Neural progenitor cell (in vitro differentiated cells): ENCODE measurements around the gene KREMEN2. TPM values are rescaled to one million over a fixed set of nuclear protein-coding genes. Genes with fewer than 3 reads are reported as not detected.
A peak's percentile ranks its signal among the peaks of the same experiment; 100 is the strongest.

Experiments used
- DNase-seq: peaks from one replicate; pipeline ENCODE4 v3.0.0-alpha.2; 2016; ENCODE audit warnings: low spot score
- H2AFZ ChIP-seq: fragments of 200-600 bp; sonication (generic); replicated peaks from 2 replicates; pipeline ENCODE4 v1.6.1; 2016; ENCODE audit warnings: antibody characterized with exemption
- H3F3A ChIP-seq: fragments of 200-600 bp; sonication (generic); 2 replicates; pipeline ENCODE4 v1.6.1; 2016; ENCODE audit warnings: antibody characterized with exemption, low read depth
- H3K27ac ChIP-seq: fragments of 200-600 bp; sonication (generic); 2 replicates; pipeline ENCODE4 v1.5.1; 2016; ENCODE audit warnings: mild to moderate bottlenecking
- H3K27me3 ChIP-seq: fragments of 200-600 bp; sonication (generic); 2 replicates; pipeline ENCODE4 v1.6.1; 2016; ENCODE audit warnings: mild to moderate bottlenecking, moderate library complexity
- H3K36me3 ChIP-seq: fragments of 200-600 bp; sonication (generic); 2 replicates; pipeline ENCODE4 v1.5.1; 2016
- H3K4me1 ChIP-seq: fragments of 200-600 bp; sonication (generic); 2 replicates; pipeline ENCODE4 v1.6.1; 2016; ENCODE audit warnings: mixed run types
- H3K4me2 ChIP-seq: fragments of 200-600 bp; sonication (generic); 2 replicates; pipeline ENCODE4 v1.6.1; 2016
- H3K4me3 ChIP-seq: fragments of 200-600 bp; sonication (generic); 2 replicates; pipeline ENCODE4 v1.5.1; 2016
- H3K79me2 ChIP-seq: fragments of 200-600 bp; sonication (generic); 2 replicates; pipeline ENCODE4 v1.6.1; 2016; ENCODE audit warnings: low read depth
- H3K9ac ChIP-seq: fragments of 200-600 bp; sonication (generic); 2 replicates; pipeline ENCODE4 v1.6.1; 2016
- H3K9me3 ChIP-seq: fragments of 200-600 bp; sonication (generic); 2 replicates; pipeline ENCODE4 v1.5.1; 2016; ENCODE audit warnings: low read depth
- H4K20me1 ChIP-seq: fragments of 200-600 bp; sonication (generic); 2 replicates; pipeline ENCODE4 v1.6.1; 2016; ENCODE audit warnings: low read depth
- H3K27ac Mint-ChIP-seq: 3 replicates; pipeline ENCODE4 v1.8.0; 2021; ENCODE audit warnings: mixed read lengths
- H3K27me3 Mint-ChIP-seq: 2 replicates; pipeline ENCODE4 v1.8.0; 2022; ENCODE audit warnings: low read depth, mild to moderate bottlenecking, inconsistent platforms, moderate library complexity, mixed read lengths; ENCODE audit not compliant: insufficient read depth
- H3K36me3 Mint-ChIP-seq: 3 replicates; pipeline ENCODE4 v1.8.0; 2021; ENCODE audit warnings: mixed read lengths
- H3K4me1 Mint-ChIP-seq: 3 replicates; pipeline ENCODE4 v1.8.0; 2021; ENCODE audit warnings: mixed read lengths
- H3K4me3 Mint-ChIP-seq: 3 replicates; pipeline ENCODE4 v1.8.0; 2021; ENCODE audit warnings: mild to moderate bottlenecking, moderate library complexity, mixed read lengths
- H3K9me3 Mint-ChIP-seq: 3 replicates; pipeline ENCODE4 v1.8.0; 2020; ENCODE audit warnings: mixed read lengths
- EZH2 ChIP-seq: fragments of 200-600 bp; sonication (generic); IDR thresholded peaks from 2 replicates; pipeline ENCODE4 v1.6.1; 2017; ENCODE audit warnings: antibody characterized with exemption, mild to moderate bottlenecking, moderate library complexity
- EZH2phosphoT487 ChIP-seq: fragments of 200-600 bp; sonication (generic); IDR thresholded peaks from 2 replicates; pipeline ENCODE4 v1.6.1; 2017; ENCODE audit warnings: antibody characterized with exemption
- total RNA-seq: library from RNA; depleted of rRNA; stranded (reverse); fragments of >200 nt; gene quantifications from 2 replicates; pipeline ENCODE4 v1.2.3, GENCODE V29; 2015; ENCODE audit warnings: low replicate concordance
- TF ChIP-seq, protein P1 (sequence below): fragments of 200-600 bp; sonication (generic); IDR thresholded peaks from 2 replicates; pipeline ENCODE4 v1.5.1; 2017; ENCODE audit warnings: antibody characterized with exemption, mild to moderate bottlenecking

The KREMEN2 gene
- total RNA-seq, 1 donor from 2014 or later, result 0.51 TPM

DNA sequence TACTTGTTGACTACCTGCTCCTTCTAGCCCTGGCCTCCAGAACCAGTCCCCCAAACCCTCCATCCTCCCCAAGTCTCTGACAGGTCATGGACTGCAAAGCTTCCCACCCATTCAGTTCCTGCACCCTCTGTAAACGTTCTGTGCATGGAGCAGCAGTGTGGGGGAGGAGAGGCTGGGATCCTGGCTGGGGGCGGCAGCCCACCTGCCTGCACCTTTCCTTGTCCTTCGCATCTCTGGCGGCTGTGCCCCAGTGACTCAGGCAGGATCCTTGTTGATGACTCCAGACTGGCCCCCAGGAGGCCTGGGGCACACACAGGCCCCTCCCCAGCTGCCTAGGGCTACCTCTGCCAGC, 17.8 kb downstream of the KREMEN2 start:
- no peak overlapping the region for H3K27ac Mint-ChIP-seq
- Histone ChIP-seq H3K79me2 (peaks cover 16% of the 10 kb centered on the region), H3K36me3 (no peaks in the 10 kb centered on the region), H3K9ac (no peak overlapping the region), H3K27ac (peak overlapping the region; percentile 32), H2AFZ (no peak overlapping the region), H4K20me1 (peaks cover 13% of the 10 kb centered on the region), H3F3A (peaks cover 38% of the 10 kb centered on the region), H3K9me3 (no peaks in the 10 kb centered on the region), H3K4me2 (peak overlapping the region; percentile 78), H3K4me1 (peaks cover 26% of the 10 kb centered on the region), H3K4me3 (peak overlapping the region; percentile 65), H3K27me3 (peaks cover 7% of the 10 kb centered on the region)
- peak; percentile 27 for DNase-seq
- no peaks in the 10 kb centered on the region for H3K9me3 Mint-ChIP-seq
- H3K4me3 Mint-ChIP-seq, result peak overlapping the region; percentile 76
- TF ChIP-seq EZH2, result no peak
- TF ChIP-seq, protein P1, sequence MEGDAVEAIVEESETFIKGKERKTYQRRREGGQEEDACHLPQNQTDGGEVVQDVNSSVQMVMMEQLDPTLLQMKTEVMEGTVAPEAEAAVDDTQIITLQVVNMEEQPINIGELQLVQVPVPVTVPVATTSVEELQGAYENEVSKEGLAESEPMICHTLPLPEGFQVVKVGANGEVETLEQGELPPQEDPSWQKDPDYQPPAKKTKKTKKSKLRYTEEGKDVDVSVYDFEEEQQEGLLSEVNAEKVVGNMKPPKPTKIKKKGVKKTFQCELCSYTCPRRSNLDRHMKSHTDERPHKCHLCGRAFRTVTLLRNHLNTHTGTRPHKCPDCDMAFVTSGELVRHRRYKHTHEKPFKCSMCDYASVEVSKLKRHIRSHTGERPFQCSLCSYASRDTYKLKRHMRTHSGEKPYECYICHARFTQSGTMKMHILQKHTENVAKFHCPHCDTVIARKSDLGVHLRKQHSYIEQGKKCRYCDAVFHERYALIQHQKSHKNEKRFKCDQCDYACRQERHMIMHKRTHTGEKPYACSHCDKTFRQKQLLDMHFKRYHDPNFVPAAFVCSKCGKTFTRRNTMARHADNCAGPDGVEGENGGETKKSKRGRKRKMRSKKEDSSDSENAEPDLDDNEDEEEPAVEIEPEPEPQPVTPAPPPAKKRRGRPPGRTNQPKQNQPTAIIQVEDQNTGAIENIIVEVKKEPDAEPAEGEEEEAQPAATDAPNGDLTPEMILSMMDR, result no peak
- no peak for TF ChIP-seq EZH2phosphoT487
- H3K4me1 Mint-ChIP-seq, result peaks cover 26% of the 10 kb centered on the region
- H3K27me3 Mint-ChIP-seq, result peaks cover 9% of the 10 kb centered on the region
- peaks cover 2% of the 10 kb centered on the region for H3K36me3 Mint-ChIP-seq

DNA sequence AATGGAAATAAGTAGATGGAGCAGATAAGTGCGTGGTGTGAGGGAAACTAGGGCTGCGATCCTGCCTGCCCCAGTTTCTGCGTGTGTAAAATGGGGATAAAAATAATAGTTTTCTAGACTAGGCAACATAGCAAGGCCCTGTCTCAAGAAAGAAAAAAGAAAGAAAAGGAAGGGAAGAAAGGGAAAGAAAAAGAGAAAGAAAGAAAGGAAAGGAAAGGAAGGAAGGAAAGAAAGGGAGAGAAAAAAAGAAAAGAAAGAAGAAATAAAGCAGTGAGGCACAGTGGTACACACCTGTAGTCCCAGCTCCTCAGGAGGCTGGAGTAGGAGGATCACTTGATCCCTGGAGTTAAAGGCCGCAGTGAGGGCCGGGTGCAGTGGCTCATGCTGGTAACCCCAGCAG, 18.3 kb downstream of the KREMEN2 start:
- no peak overlapping the region for H2AFZ ChIP-seq
- H3K79me2 ChIP-seq, result peaks cover 16% of the 10 kb centered on the region
- Mint-ChIP-seq H3K36me3 (no peaks in the 10 kb centered on the region), H3K9me3 (no peaks in the 10 kb centered on the region), H3K27me3 (peaks cover 9% of the 10 kb centered on the region), H3K4me3 (peak overlapping the region; percentile 71), H3K4me1 (peaks cover 24% of the 10 kb centered on the region), H3K27ac (no peak overlapping the region)
- H3F3A ChIP-seq, result peaks cover 38% of the 10 kb centered on the region
- no peak for DNase-seq
- TF ChIP-seq EZH2phosphoT487 (no peak), EZH2 (no peak)
- TF ChIP-seq, protein P1, result no peak
- no peaks in the 10 kb centered on the region for H3K9me3 ChIP-seq
- no peaks in the 10 kb centered on the region for H3K36me3 ChIP-seq
- H3K4me1 ChIP-seq, result peaks cover 26% of the 10 kb centered on the region
- peaks cover 7% of the 10 kb centered on the region for H3K27me3 ChIP-seq
- no peak overlapping the region for H3K4me2 ChIP-seq
- H3K9ac ChIP-seq, result no peak overlapping the region
- no peak overlapping the region for H3K27ac ChIP-seq
- H4K20me1 ChIP-seq, result peaks cover 8% of the 10 kb centered on the region
- no peak overlapping the region for H3K4me3 ChIP-seq

DNA sequence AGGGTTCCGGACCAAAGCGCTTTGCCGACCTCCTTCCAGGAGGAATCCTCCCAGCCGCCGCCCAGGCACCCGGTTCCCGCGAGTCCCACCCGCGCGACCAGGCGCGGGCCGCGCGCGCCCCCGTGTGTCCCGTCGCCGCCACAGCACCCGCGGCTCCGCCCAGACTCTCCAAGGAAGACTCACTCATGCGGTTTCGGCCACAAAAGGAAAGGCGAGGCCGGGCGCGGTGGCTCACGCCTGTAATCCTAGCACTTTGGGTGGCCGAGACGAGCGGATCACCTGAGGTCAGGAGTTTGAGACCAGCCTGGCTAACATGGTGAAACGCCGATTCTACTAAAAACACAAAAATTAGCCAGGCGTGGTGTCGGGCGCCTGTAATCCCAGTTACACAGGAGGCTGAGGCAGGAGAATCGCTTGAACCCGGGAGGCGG, 19.6 kb downstream of the KREMEN2 start:
- peak; percentile 91 for DNase-seq
- Histone ChIP-seq H2AFZ (no peak overlapping the region), H3K27me3 (peaks cover 7% of the 10 kb centered on the region), H3K36me3 (no peaks in the 10 kb centered on the region), H3F3A (peaks cover 38% of the 10 kb centered on the region), H3K4me1 (peaks cover 28% of the 10 kb centered on the region), H3K4me3 (no peak overlapping the region), H3K27ac (no peak overlapping the region), H3K4me2 (peak overlapping the region; percentile 43), H3K9me3 (no peaks in the 10 kb centered on the region), H3K79me2 (peaks cover 13% of the 10 kb centered on the region), H4K20me1 (peaks cover 5% of the 10 kb centered on the region), H3K9ac (no peak overlapping the region)
- Mint-ChIP-seq H3K4me1 (peaks cover 20% of the 10 kb centered on the region), H3K27ac (no peak overlapping the region), H3K9me3 (no peaks in the 10 kb centered on the region), H3K27me3 (peaks cover 6% of the 10 kb centered on the region), H3K4me3 (no peak overlapping the region), H3K36me3 (no peaks in the 10 kb centered on the region)
- TF ChIP-seq EZH2, result no peak
- TF ChIP-seq, protein P1, result peak; percentile 91
